ENCODE data around the gene RNH1. TPM values are rescaled to one million over a fixed set of nuclear protein-coding genes. Genes with fewer than 3 reads are reported as not detected.
A peak's percentile ranks its signal among the peaks of the same experiment; 100 is the strongest.

Gene RNH1
- total and polyA plus RNA-seq, 2 of the 8 experiments (the other 6 are each of a cell fraction or from before 2014, with no cell fraction given): 48.7 to 49.8 TPM

DNA sequence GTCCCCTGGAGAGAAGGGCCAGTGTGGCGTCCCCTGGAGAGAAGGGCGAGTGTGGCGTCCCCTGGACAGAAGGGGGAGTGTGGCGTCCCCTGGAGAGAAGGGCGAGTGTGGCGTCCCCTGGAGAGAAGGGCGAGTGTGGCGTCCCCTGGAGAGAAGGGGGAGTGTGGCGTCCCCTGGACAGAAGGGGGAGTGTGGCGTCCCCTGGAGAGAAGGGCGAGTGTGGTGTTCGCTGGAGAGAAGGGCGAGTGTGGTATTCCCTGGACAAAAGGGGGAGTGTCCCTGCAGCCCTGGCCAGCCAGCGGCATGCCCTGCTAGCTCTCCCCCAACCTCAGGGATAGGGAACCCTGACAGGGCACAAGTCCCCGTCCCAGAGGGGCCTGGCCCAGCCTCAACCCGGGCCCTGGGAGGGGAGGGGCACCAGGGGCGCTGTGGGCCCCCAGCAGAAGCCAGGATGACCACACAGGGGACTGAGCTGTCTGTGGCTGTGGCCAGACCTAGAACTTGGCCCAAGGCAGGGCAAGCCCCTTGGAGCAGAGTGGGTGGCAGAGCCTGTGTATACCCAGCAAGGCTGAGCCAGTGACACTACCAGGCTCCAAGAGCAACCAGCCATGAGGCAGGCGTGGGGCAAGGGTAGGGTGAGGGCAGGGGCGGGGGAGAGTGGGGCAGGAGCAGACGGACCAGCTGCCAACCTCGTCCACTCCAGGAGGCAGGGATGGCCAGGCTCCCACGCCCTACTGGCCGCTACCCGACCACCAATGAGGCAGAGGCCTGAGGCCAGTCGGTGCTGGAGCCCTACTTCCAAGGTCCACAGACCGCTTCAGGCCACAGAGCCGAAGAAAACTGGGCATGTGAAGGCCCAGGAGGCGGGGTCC lies 24.2 kb upstream of the RNH1 start:
- ChIA-PET CTCF (ENCODE audit: partially characterized antibody) (interaction anchor here (1.4 kb wide), 1 partner anchor 58 kb away, joined by 3 read pairs; no protein-coding TSS in a partner anchor), POLR2A (ENCODE audit: partially characterized antibody) (interaction anchor here (0.8 to 1.8 kb wide), 4 partner anchors 23 to 107 kb away, joined by 3 to 8 read pairs (median 4); no protein-coding TSS in a partner anchor)
- Histone ChIP-seq H2BK5ac (ENCODE audit: low read depth, low read length) (no peak overlapping the region), H3K9ac (replicated peaks in 1 of 4; ENCODE audit: extremely low read depth in 1 of 4, low read depth in 3 of 4, low read length in 3 of 4) (no peak overlapping the region), H4K5ac (ENCODE audit: insufficient read length, low read depth, low read length) (no peak overlapping the region), H2BK12ac (ENCODE audit: low read depth, low read length) (no peak overlapping the region), H2AK5ac (ENCODE audit: low read depth, low read length) (no peak overlapping the region), H2BK20ac (ENCODE audit: low read length) (no peak overlapping the region), H3K14ac (ENCODE audit: insufficient read length) (no peak overlapping the region), H3K27me3 (replicated peaks in 1 of 4; ENCODE audit: control insufficient read depth in 3 of 4, extremely low read depth in 1 of 4, insufficient read depth in 3 of 4, low read length in 3 of 4) (no peaks in the 10 kb centered on the region), H3K4me1 (replicated peaks in 1 of 4; ENCODE audit: control insufficient read depth in 3 of 4, insufficient read depth in 4 of 4, low read length in 3 of 4) (peaks cover 0 to 6% (median 2%) of the 10 kb centered on the region in 4 experiments; a peak in 5 of 7 replicates), H3K4me3 (ENCODE audit: extremely low read depth in 1 of 4, insufficient read depth in 2 of 4, low read depth in 3 of 4, low read length in 4 of 4) (no peak overlapping the region), H3K79me1 (ENCODE audit: low read depth, low read length) (no peaks in the 10 kb centered on the region), H3K56ac (replicated peaks; ENCODE audit: insufficient read length, low read depth, low read length) (no peak overlapping the region), H3K27ac (ENCODE audit: low read depth, low read length) (no peak overlapping the region), H2AFZ (ENCODE audit: low read length) (no peak overlapping the region), H3K79me2 (ENCODE audit: control insufficient read depth in 1 of 2, insufficient read depth in 2 of 2, low read length in 2 of 2) (no peaks in the 10 kb centered on the region), H2BK15ac (ENCODE audit: low read length) (no peak overlapping the region), H4K20me1 (replicated peaks in 1 of 2; ENCODE audit: control insufficient read depth in 1 of 2, insufficient read depth in 2 of 2, low read length in 2 of 2) (peaks cover 7 to 11% of the 10 kb centered on the region in 2 experiments), H3K9me3 (ENCODE audit: insufficient read depth in 2 of 2, low read depth in 1 of 2, low read length in 1 of 2) (no peaks in the 10 kb centered on the region), H3K4me2 (ENCODE audit: insufficient read depth in 1 of 2, low read depth in 2 of 2, low read length in 2 of 2) (no peak overlapping the region), H3K23me2 (ENCODE audit: low read depth, low read length) (peaks cover 9% of the 10 kb centered on the region; the same call in 1 of the 2 replicates), H3K36me3 (ENCODE audit: control insufficient read depth in 2 of 4, insufficient read depth in 4 of 4, low read length in 3 of 4) (peaks cover 0 to 15% (median 6%) of the 10 kb centered on the region in 4 experiments; a peak in 5 of 8 replicates), H3K23ac (ENCODE audit: insufficient read length) (no peak overlapping the region), H4K8ac (ENCODE audit: extremely low read depth, insufficient read depth, low read length) (no peak overlapping the region), H3K4ac (replicated peaks; ENCODE audit: insufficient read length, low read depth, low read length) (no peak overlapping the region), H4K91ac (replicated peaks; ENCODE audit: insufficient read length, low read length) (no peak overlapping the region), H2BK120ac (replicated peaks; ENCODE audit: low read depth, low read length) (no peak overlapping the region), H3K18ac (ENCODE audit: extremely low read depth, low read length) (no peak overlapping the region)
- DNase-seq (ENCODE audit: low read depth in 1 of 2, low spot score in 2 of 2) (peak in 1 of 2 experiments; percentile 46), FAIRE-seq (no peak)
- WGBS, 2 experiments (ENCODE audit: extremely low coverage in 1 of 2, insufficient coverage in 1 of 2, insufficient read length in 1 of 2, insufficient replicate concordance in 2 of 2, low coverage in 1 of 2, low lambda C conversion rate in 2 of 2, missing lambda C conversion rate in 1 of 2): 90% methylated on average over 17 of the region's 28 CpGs; no CpG with 5 or more reads in 1 of the 2 experiments
- TF ChIP-seq CTBP2 (IDR thresholded peaks at IDR 0.05; ENCODE audit: borderline replicate concordance, insufficient read depth, insufficient read length, low read length): no peak

All from H1 (cell line).